Stimulated activated CD8-positive, alpha-beta memory T cell treated with anti-CD3 and anti-CD28 coated beads, Interleukin-4, amount 100 ng/mL, for 48 hours (primary cell): Measurements from ENCODE around the gene STXBP5.

Experiments used
- DNase-seq: peaks from one replicate; pipeline ENCODE4 v3.0.0-alpha.2; 2020

The STXBP5 gene

GRCh38 chr6:147179809-147180208 is 24.4 kb upstream of the STXBP5 start:
- DNase-seq = no peak

- no peak for DNase-seq
These were observed 23.3 kb upstream of the STXBP5 start for GRCh38 chr6:147180926-147181325.

DNA sequence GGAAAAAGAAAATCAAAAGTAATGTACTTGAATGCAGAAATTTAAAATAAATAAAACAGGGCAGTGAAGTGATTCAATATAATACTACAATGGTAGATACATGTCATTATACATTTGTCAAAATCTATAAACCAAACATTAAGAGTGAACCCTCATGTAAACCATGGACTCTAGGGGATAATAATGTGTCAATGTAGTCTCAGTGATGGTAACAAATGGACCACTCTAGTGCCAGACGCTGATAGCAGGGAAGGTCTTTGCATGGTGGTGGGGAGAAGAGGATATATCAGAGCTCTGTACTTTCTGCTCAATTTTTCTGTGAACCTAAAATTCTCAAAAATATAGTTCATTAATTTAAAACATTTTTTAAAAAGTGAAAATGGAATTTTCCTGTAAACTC is 19.8 kb upstream of the STXBP5 start:
- no peak for DNase-seq

DNA sequence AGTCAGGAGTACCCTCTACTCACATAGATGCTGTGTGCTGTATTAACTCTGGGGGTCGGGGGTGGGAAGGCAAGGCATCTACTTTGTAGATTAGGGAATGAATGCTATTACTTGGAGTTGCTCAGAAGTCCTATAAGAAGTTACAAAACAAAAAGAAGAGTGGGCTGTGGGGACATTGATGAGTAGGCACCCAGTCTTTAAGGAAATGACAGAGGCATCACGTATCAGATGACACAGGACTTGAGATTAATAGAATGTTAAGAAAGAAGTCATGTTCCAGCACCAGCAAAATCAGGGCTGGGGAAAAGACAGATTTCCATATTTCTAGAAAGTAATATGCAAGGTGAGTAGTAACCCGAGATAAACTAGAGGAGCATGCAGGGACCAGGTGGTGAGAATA is 19.0 kb upstream of the STXBP5 start:
- no peak for DNase-seq

GRCh38 chr6:147190556-147190955 is 13.7 kb upstream of the STXBP5 start:
- no peak for DNase-seq

- DNase-seq = no peak
These were observed 11.8 kb upstream of the STXBP5 start for GRCh38 chr6:147192278-147192911.

GRCh38 chr6:147194652-147195411 is 9.4 kb upstream of the STXBP5 start:
- no peak for DNase-seq

GRCh38 chr6:147195510-147195909 is 8.7 kb upstream of the STXBP5 start:
- no peak for DNase-seq

GRCh38 chr6:147195987-147196386 is 8.2 kb upstream of the STXBP5 start:
- DNase-seq = no peak

DNA sequence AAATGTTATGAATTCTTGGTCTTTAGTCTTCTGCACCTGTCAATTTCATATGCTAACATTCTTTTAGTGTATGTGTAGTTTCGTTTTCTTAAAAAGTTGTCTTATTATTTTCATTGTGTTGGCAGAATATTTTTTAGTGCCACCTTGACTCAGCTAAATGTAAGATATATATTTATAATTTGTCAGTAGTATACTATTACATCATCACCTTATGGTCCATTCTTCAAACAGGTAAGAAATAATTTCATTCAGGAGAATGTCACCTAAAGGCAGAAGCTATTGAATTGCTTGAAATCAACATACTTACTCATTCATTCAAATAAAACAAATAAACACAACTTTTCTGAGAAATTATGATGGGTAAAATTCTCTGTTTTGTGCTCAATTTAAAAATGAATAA is 3.5 kb upstream of the STXBP5 start:
- no peak for DNase-seq

GRCh38 chr6:147201885-147202515 is 2.2 kb upstream of the STXBP5 start:
- DNase-seq = no peak

DNA sequence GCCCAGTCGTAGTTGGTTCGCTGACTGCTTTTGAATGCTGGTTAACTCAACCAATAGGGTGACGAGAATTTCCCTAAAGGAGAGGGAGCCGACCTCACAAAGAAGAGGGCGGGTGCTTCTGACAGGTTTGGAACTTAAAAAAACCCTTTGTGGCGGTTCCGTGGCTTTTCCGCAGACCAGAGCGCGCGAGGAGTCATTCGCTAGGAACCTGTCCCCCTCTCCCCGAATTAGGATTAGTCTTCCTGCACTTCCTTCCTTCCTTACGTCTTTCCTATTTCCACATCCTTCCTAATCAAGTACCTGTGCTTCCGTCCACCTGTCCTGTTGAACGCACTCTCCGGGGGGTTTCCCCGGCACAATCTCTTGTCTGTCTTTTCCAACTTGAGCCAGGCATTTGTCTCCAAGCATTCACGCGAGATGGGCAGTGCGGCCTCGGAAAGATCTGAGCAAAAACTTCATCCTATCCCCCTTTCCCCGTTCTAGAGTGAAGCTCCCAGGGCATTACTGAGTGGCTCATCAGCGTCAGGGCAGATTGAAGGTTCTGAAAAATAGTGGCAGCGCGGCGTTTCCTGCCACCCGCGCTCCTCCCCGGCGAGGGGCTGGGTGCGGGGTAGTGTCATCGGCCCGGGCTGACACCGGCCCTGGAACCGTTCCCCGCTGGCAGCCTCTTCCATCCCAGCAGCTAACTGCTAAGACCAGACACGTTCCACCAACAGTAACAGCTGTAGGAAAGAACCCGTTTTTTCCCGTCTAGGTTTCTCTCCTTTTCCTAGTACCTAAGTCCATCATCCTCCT is 1.5 kb upstream of the STXBP5 start:
- peak; percentile 80 for DNase-seq

DNA sequence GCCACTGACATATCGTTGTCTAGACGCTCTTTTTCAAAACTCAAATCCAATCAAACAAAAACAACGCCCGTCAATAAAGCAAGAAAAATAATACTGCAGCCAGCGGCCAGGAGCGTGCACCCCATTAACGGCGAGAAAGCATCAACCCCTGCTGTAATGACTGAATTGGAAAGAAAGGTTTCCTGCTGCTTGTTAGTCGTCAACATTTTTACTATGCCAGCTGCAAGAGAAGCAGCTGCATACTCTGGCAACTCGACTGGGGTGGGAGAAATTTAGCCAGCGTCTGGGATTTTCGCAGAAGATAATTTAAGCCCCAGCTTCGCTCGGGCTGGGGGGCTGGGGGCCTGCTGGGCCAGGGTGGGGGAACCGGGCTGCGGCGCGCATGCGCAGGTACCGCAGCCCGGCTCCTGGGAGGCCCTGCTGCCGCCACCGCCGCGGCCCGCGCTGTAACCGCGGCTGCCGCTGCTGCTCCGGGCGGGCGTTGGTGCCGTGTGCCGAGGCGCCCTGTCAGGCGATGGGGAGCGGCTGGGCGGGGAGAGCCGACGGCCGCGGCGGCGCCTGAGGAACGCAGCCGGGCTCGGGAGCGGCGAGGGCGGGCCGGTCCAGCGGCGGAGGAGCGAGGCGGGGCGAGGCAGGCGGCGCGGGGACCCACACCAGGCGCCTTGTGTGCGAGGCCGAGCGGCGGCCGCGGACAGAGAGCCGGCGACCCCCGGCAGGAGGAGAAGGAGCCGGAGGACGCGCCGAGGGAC is 732 bp upstream of the STXBP5 start:
- DNase-seq = peak; percentile 70

DNA sequence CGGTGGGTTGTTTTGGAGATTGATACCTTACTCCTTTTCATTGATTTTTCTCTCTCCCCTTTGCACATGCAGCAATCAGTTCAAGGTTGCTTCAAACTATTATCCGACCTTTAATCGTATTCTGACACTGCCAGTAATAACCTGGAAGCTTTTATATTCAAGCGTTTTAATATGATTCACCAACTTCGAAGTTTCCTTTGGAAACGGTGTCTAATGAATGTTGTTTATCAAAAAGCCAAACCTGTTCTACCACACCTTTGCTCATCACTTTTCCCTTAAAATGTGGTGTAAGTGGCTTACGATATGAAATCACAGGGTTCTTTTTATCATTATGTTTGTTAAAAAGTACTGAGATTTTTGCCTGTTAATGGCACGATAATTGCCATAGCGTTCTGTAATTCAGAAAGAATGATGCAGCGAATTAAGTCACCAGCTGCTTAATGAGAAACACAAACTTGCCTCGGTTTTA is 660 bp downstream of the STXBP5 start:
- DNase-seq = no peak

DNA sequence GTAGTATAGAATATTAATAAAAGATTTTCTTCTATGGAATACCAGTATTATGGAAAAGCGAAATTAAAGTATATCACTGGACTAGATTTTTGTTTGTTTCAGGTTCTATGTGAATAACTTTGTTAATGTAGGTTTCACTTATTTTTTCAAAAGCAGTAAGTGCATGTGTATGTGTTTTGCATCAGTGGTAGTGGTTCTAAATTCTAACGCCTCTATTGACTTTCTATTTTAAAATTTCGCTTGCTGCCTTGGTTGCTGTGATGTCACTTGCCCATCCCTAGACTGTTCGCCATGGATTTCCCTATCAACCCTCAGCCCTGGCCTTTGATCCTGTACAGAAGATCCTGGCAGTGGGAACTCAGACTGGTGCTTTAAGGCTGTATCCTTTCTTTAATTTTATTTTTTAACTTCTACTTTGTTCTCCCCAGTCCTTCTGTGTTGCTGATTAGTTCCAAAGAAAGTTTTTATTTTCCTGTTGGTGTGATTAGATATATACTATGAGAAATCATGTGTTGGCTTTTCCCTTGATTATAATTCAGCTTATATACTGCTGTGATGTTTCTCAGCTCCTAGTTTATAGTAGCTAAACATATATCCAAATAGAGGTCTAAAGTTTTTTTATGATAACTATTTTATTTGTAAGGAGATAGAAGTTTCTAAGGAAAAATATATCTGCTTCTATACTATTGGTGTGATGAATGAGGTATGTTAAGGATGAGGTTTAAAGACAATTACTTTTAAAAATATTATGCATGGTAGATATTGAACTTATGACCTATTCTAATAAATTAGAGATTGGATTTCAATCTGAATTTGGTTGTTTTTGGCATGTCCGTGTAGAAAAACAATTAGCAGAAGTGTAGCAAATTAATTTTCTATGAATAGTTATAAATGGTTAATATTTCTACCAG is 1.7 kb downstream of the STXBP5 start:
- no peak for DNase-seq

- DNase-seq = no peak
These were observed 3.1 kb downstream of the STXBP5 start for GRCh38 chr6:147207351-147207750.

GRCh38 chr6:147207837-147208754 is 3.9 kb downstream of the STXBP5 start:
- DNase-seq = no peak

- no peak for DNase-seq
These were observed 5.7 kb downstream of the STXBP5 start for GRCh38 chr6:147209762-147210449.

GRCh38 chr6:147211349-147211748 is 7.1 kb downstream of the STXBP5 start:
- DNase-seq = no peak

DNA sequence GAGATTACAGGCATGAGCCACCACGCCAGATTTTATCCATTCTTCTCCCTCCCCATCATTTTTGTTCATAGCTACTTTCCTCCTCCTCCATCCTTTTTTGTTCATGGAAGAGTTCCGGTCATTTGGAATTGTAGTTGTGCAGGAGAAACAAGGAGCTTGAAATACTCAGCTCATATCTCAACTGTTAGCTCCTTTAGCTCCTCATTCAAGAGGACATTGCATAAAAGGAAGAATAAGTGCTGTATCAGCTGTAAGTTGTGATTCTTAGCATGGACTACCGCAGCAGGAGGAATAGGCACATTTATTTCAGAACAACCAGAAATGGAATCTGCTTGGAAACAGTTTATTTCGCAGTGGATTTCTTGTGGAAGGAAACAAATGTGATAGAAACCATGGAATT is 7.6 kb downstream of the STXBP5 start:
- DNase-seq = no peak
